NCI-H510A treated with DMSO at 0.1 percent for 48 hours (cell line): ENCODE data around the gene QKI.
"Not testable (repeated sequence)": the region's sequence is repeated elsewhere in the genome, so short reads cannot be mapped to it uniquely, and the experiment has no call there.

Experiments
- DNase-seq: peaks from one replicate; lab custom pipeline; 2025; lab: John Stamatoyannopoulos, UW

Gene QKI

GRCh38 chr6:163414117-163414945, at the start of gene QKI:
TSS of gene QKI (plus strand) at chr6:163414718. CDS start at chr6:163415194, 476 bp downstream.
- peak; percentile 23 for DNase-seq

- DNase-seq = no peak
These were observed 48.2 kb upstream of the QKI start for GRCh38 chr6:163366288-163366687.

GRCh38 chr6:163367497-163368183, 46.9 kb upstream of the QKI start:
- DNase-seq = no peak

GRCh38 chr6:163369141-163369540, 45.4 kb upstream of the QKI start:
- DNase-seq = no peak

GRCh38 chr6:163369628-163370365, 44.7 kb upstream of the QKI start:
- DNase-seq = no peak

- no peak for DNase-seq
These were observed 43.9 kb upstream of the QKI start for GRCh38 chr6:163370464-163371117.

GRCh38 chr6:163371129-163371528, 43.4 kb upstream of the QKI start:
- DNase-seq = no peak

GRCh38 chr6:163373240-163373639, 41.3 kb upstream of the QKI start:
- no peak for DNase-seq

- no peak for DNase-seq
These were observed 39.2 kb upstream of the QKI start for GRCh38 chr6:163375361-163375760.

GRCh38 chr6:163376187-163376586, 38.3 kb upstream of the QKI start:
- no peak for DNase-seq

- no peak for DNase-seq
These were observed 37.0 kb upstream of the QKI start for GRCh38 chr6:163377561-163377960.

- no peak for DNase-seq
These were observed 34.3 kb upstream of the QKI start for GRCh38 chr6:163380216-163380615.

- no peak for DNase-seq
These were observed 33.3 kb upstream of the QKI start for GRCh38 chr6:163381118-163381756.

GRCh38 chr6:163383396-163383795, 31.1 kb upstream of the QKI start:
- not testable (repeated sequence) for DNase-seq

- DNase-seq = no peak
These were observed 30.6 kb upstream of the QKI start for GRCh38 chr6:163383912-163384311.

GRCh38 chr6:163384510-163384909, 30.0 kb upstream of the QKI start:
- no peak for DNase-seq

- DNase-seq = not testable (repeated sequence)
These were observed 29.0 kb upstream of the QKI start for GRCh38 chr6:163385503-163385902.

- no peak for DNase-seq
These were observed 28.1 kb upstream of the QKI start for GRCh38 chr6:163386329-163386908.

- DNase-seq = no peak
These were observed 27.2 kb upstream of the QKI start for GRCh38 chr6:163387317-163387716.

- DNase-seq = no peak
These were observed 25.2 kb upstream of the QKI start for GRCh38 chr6:163389354-163389753.

- DNase-seq = no peak
These were observed 23.7 kb upstream of the QKI start for GRCh38 chr6:163390770-163391169.
